Skin epidermis (tissue), 12 donors: ENCODE data around the gene GCHFR.

Source experiments
- H3K27ac ChIP-seq, 21 experiments: fragments of 200-600 bp; sonication (generic) in 11 of 21; one replicate each; pipeline ENCODE4 v1.5.0; 2020; ENCODE audit warnings: mild to moderate bottlenecking in 3 of 21, inconsistent platforms in 2 of 21, moderate library complexity in 2 of 21
- H3K4me3 ChIP-seq, 7 experiments: fragments of 200-600 bp; sonication (generic) in 2 of 7; one replicate each; pipeline ENCODE4 v1.5.0; 2020; ENCODE audit warnings: inconsistent platforms in 2 of 7, mild to moderate bottlenecking in 2 of 7, moderate library complexity in 1 of 7

The GCHFR gene

GRCh38 chr15:40763801-40764628, at the start of gene GCHFR:
Gene GCHFR (plus strand): TSS chr15:40764068. CDS start chr15:40764181, 113 bp downstream.
- Histone ChIP-seq H3K4me3 (peak within 1 kb of the TSS; percentile 35 to 59 (median 47)), H3K27ac (peak within 1 kb of the TSS in 20 of 21 experiments; percentile 25 to 84 (median 74))

GRCh38 chr15:40714144-40714543, 49.7 kb upstream of the GCHFR start:
- Histone ChIP-seq H3K4me3 (no peak overlapping the region), H3K27ac (no peak overlapping the region)

- Histone ChIP-seq H3K27ac (no peak overlapping the region), H3K4me3 (no peak overlapping the region)
These were observed 47.7 kb upstream of the GCHFR start for GRCh38 chr15:40716165-40716564.

GRCh38 chr15:40721701-40722100, 42.2 kb upstream of the GCHFR start:
- H3K27ac ChIP-seq, result no peak overlapping the region
- H3K4me3 ChIP-seq, result no peak overlapping the region

- Histone ChIP-seq H3K4me3 (no peak overlapping the region), H3K27ac (no peak overlapping the region)
These were observed 41.5 kb upstream of the GCHFR start for GRCh38 chr15:40722354-40722753.

- H3K27ac ChIP-seq, result no peak overlapping the region
- no peak overlapping the region for H3K4me3 ChIP-seq
These were observed 40.9 kb upstream of the GCHFR start for GRCh38 chr15:40722934-40723333.

- Histone ChIP-seq H3K4me3 (no peak overlapping the region), H3K27ac (no peak overlapping the region)
These were observed 39.9 kb upstream of the GCHFR start for GRCh38 chr15:40723919-40724318.

- H3K27ac ChIP-seq, result peak overlapping the region in 2 of 21 experiments; percentile 18 to 34
These were observed 32.8 kb upstream of the GCHFR start for GRCh38 chr15:40731034-40731433.

GRCh38 chr15:40736575-40736974, 27.3 kb upstream of the GCHFR start:
- Histone ChIP-seq H3K27ac (no peak overlapping the region), H3K4me3 (no peak overlapping the region)

More at GRCh38 chr15:40731034-40731433, 32.8 kb upstream of the GCHFR start:
- H3K4me3 ChIP-seq, result no peak overlapping the region

- Histone ChIP-seq H3K27ac (no peak overlapping the region), H3K4me3 (no peak overlapping the region)
These were observed 26.8 kb upstream of the GCHFR start for GRCh38 chr15:40737048-40737447.

GRCh38 chr15:40739047-40739446, 24.8 kb upstream of the GCHFR start:
- Histone ChIP-seq H3K27ac (no peak overlapping the region), H3K4me3 (no peak overlapping the region)

GRCh38 chr15:40739854-40740253, 24.0 kb upstream of the GCHFR start:
- H3K27ac ChIP-seq, result no peak overlapping the region
- no peak overlapping the region for H3K4me3 ChIP-seq

GRCh38 chr15:40743485-40743901, 20.4 kb upstream of the GCHFR start:
- Histone ChIP-seq H3K27ac (peak overlapping the region in 14 of 21 experiments; percentile 6 to 78 (median 46)), H3K4me3 (no peak overlapping the region)

- peak overlapping the region in 14 of 21 experiments; percentile 6 to 78 (median 48) for H3K27ac ChIP-seq
These were observed 19.7 kb upstream of the GCHFR start for GRCh38 chr15:40743921-40744814.

GRCh38 chr15:40744815-40745152, 19.1 kb upstream of the GCHFR start:
- Histone ChIP-seq H3K4me3 (no peak overlapping the region), H3K27ac (peak overlapping the region in 7 of 21 experiments; percentile 19 to 74 (median 51))

More at GRCh38 chr15:40743921-40744814, 19.7 kb upstream of the GCHFR start:
- H3K4me3 ChIP-seq, result no peak overlapping the region

- no peak overlapping the region for H3K27ac ChIP-seq
- H3K4me3 ChIP-seq, result no peak overlapping the region
These were observed 16.9 kb upstream of the GCHFR start for GRCh38 chr15:40746916-40747418.

- Histone ChIP-seq H3K27ac (no peak overlapping the region), H3K4me3 (no peak overlapping the region)
These were observed 15.9 kb upstream of the GCHFR start for GRCh38 chr15:40747685-40748631.

GRCh38 chr15:40749151-40749630, 14.7 kb upstream of the GCHFR start:
- H3K4me3 ChIP-seq, result no peak overlapping the region
- no peak overlapping the region for H3K27ac ChIP-seq

GRCh38 chr15:40750885-40751284, 13.0 kb upstream of the GCHFR start:
- H3K27ac ChIP-seq, result no peak overlapping the region
- H3K4me3 ChIP-seq, result no peak overlapping the region
